ENCODE results near the gene MARCHF10. TPM values are rescaled to one million over a fixed set of nuclear protein-coding genes. Genes with fewer than 3 reads are reported as not detected.
A peak's percentile ranks its signal among the peaks of the same experiment; 100 is the strongest.

The MARCHF10 gene
- total and polyA plus RNA-seq, 8 donors = 0.20 to 0.77 (median 0.41) TPM; not detected in 3

- no peak for TF ChIP-seq CTCF (IDR thresholded peaks at IDR 0.05)
- FAIRE-seq (no peak), ATAC-seq (no peak), DNase-seq (no peak)
- Histone ChIP-seq H3K27me3 (no peaks in the 10 kb centered on the region), H3K4me3 (no peak overlapping the region), H3K4me1 (no peaks in the 10 kb centered on the region), H3K9me3 (no peaks in the 10 kb centered on the region), H3K36me3 (no peaks in the 10 kb centered on the region), H3K27ac (no peak overlapping the region)
- 77 to 79% methylated on average over 4 of the region's 4 CpGs for WGBS, 2 donors
- intact Hi-C loops (cut with DNase I) = loop anchor here in 1 of 3 donors (10.0 kb wide), 1 partner anchor 729 kb away; no protein-coding TSS in a partner anchor
These were observed 132.4 kb downstream of the MARCHF10 start for GRCh38 chr17:62675701-62676100.

GRCh38 chr17:62675260-62675659 lies 132.9 kb downstream of the MARCHF10 start:
- Histone ChIP-seq H3K27me3 (no peaks in the 10 kb centered on the region), H3K36me3 (no peaks in the 10 kb centered on the region), H3K27ac (no peak overlapping the region), H3K4me1 (no peaks in the 10 kb centered on the region), H3K9me3 (no peaks in the 10 kb centered on the region), H3K4me3 (no peak overlapping the region)
- peak in 1 of 4 donors; percentile 17 for ATAC-seq
- FAIRE-seq = no peak
- intact Hi-C loops (cut with DNase I) = loop anchor here in 1 of 3 donors (10.0 kb wide), 1 partner anchor 730 kb away; no protein-coding TSS in a partner anchor
- no peak for TF ChIP-seq CTCF (IDR thresholded peaks at IDR 0.05)
- DNase-seq = no peak
- WGBS, 2 donors = 50 to 59% methylated on average over 12 of the region's 12 CpGs

GRCh38 chr17:62674841-62675240 lies 133.3 kb downstream of the MARCHF10 start:
- Histone ChIP-seq H3K27me3 (no peaks in the 10 kb centered on the region), H3K4me3 (no peak overlapping the region), H3K36me3 (no peaks in the 10 kb centered on the region), H3K27ac (no peak overlapping the region), H3K4me1 (no peaks in the 10 kb centered on the region), H3K9me3 (no peaks in the 10 kb centered on the region)
- no peak for FAIRE-seq
- TF ChIP-seq CTCF (IDR thresholded peaks at IDR 0.05) = no peak
- intact Hi-C loops (cut with DNase I) = loop anchor here in 1 of 3 donors (10.0 kb wide), 1 partner anchor 730 kb away; no protein-coding TSS in a partner anchor
- DNase-seq = no peak
- ATAC-seq = no peak
- 71 to 73% methylated on average over 3 of the region's 3 CpGs for WGBS, 2 donors

GRCh38 chr17:62674363-62674739 lies 133.8 kb downstream of the MARCHF10 start:
- WGBS, 2 donors = 51 to 61% methylated on average over 6 of the region's 6 CpGs
- ATAC-seq (no peak), FAIRE-seq (no peak), DNase-seq (no peak)
- no peak overlapping the region for H3K4me3 ChIP-seq
- no peaks in the 10 kb centered on the region for H3K36me3 ChIP-seq
- H3K27ac ChIP-seq = no peak overlapping the region
- H3K4me1 ChIP-seq = no peaks in the 10 kb centered on the region
- intact Hi-C loops (cut with DNase I) = loop anchor here in 1 of 3 donors (10.0 kb wide), 1 partner anchor 730 kb away; no protein-coding TSS in a partner anchor
- no peaks in the 10 kb centered on the region for H3K9me3 ChIP-seq
- no peak for TF ChIP-seq CTCF (IDR thresholded peaks at IDR 0.05)
- no peaks in the 10 kb centered on the region for H3K27me3 ChIP-seq

GRCh38 chr17:62673614-62674362 lies 134.3 kb downstream of the MARCHF10 start:
- Histone ChIP-seq H3K27ac (no peak overlapping the region), H3K4me3 (no peak overlapping the region), H3K4me1 (no peaks in the 10 kb centered on the region), H3K36me3 (no peaks in the 10 kb centered on the region), H3K9me3 (no peaks in the 10 kb centered on the region), H3K27me3 (no peaks in the 10 kb centered on the region)
- 73 to 74% methylated on average over 18 to 20 of the region's 20 CpGs for WGBS, 2 donors
- FAIRE-seq (no peak), ATAC-seq (no peak), DNase-seq (no peak)
- TF ChIP-seq CTCF (IDR thresholded peaks at IDR 0.05) = no peak
- intact Hi-C loops (cut with DNase I) = loop anchor here in 1 of 3 donors (10.0 kb wide), 1 partner anchor 731 kb away; no protein-coding TSS in a partner anchor

All from pancreas (tissue), 10 donors.